ENCODE results near the gene TMEM184A.

TMEM184A gene

DNA sequence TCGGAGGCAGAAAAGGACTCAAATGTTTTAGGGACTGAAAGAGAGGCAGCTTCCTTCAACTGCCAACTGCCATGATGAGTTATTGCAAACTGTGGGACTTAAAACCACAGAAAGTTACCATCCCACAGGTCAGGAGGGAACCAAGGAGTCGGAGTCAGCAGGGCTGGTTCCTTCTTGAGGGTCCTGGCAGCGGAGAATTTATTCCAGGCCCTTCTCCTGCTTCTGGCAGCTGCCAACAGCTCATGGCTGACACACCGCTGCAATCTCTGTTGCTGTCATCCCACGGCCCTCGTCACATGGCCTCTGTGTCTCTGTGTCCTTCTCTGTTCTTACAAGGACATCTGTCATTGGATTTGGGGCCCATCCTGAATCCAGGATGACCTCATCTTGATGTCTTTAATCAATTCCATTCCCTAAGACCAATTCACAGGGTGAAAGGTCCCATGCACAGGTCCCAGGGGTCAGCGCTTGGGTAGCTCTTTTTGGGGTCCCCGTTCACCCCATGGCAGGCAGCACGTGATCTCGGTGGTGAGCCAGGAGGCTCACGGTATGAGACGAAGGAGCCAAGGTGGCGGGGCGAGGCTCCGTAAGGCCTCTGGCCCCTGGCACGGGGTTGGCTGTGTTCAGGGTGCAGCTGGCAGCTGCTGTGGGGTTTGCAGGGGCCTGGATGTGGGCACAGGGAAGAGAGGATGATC lies 41.2 kb upstream of the TMEM184A start:
- Histone ChIP-seq H3K36me3 (ENCODE audit: control insufficient read depth in 5 of 5, insufficient read depth in 5 of 5, low read length in 5 of 5) (no peaks in the 10 kb centered on the region), H3K4me3 (ENCODE audit: low read depth in 1 of 5, low read length in 5 of 5) (no peak overlapping the region), H3K27me3 (ENCODE audit: control insufficient read depth in 5 of 5, insufficient read depth in 4 of 5, low read length in 5 of 5) (peaks cover 33 to 57% (median 47%) of the 10 kb centered on the region in 5 donors), H3K27ac (ENCODE audit: low read depth, low read length) (no peak overlapping the region), H3K9ac (ENCODE audit: low read length in 5 of 5) (no peak overlapping the region), H3K9me3 (ENCODE audit: control insufficient read depth in 5 of 5, low read length in 5 of 5) (no peaks in the 10 kb centered on the region), H3K4me1 (ENCODE audit: control insufficient read depth in 5 of 5, insufficient read depth in 5 of 5, low read length in 5 of 5) (peaks cover 0 to 3% (median 0%) of the 10 kb centered on the region in 5 donors)

DNA sequence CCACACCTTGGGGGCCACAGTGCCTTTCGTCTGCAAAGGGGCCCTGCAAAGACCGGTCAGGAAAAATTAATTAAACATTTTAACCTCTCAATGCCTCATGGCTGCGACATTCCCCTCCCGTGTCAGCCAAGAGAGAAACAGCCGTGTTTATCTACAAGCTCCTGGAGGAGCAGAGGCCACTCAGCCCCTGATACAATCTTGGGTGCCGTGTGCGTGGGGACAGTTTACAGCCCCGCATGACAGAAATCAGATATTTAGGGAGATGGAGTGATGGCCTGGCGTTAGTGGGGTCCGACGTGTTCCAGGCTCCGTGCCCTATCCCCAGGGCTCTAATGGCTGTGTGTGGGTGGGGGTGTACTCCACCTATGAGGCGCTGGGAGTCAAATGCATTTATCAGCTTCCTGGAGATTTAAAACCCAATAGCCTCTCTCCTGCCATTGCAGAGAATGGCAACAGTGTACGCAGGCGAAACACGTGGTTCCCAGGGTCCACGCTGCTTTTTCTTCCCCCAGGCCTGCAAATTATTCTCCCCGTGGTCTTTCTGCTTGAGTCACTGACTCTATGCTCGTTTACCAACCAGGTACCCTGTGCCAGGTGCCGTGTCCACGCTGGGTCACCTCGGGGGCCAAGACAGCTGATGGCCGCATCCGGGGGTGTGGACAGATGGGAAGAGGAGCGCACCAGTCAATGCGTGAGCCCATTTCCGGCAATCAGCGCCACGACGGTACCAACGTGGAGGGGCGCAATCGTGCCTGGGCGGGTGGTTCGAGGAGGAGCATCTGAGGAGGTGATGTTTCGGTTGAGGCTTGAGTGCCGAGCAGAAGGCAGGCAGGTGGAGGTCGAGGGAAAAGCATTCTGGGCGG lies 40.4 kb upstream of the TMEM184A start:
- Histone ChIP-seq H3K9me3 (ENCODE audit: control insufficient read depth in 5 of 5, low read length in 5 of 5) (no peaks in the 10 kb centered on the region), H3K4me3 (ENCODE audit: low read depth in 1 of 5, low read length in 5 of 5) (no peak overlapping the region), H3K36me3 (ENCODE audit: control insufficient read depth in 5 of 5, insufficient read depth in 5 of 5, low read length in 5 of 5) (no peaks in the 10 kb centered on the region), H3K4me1 (ENCODE audit: control insufficient read depth in 5 of 5, insufficient read depth in 5 of 5, low read length in 5 of 5) (peaks cover 0 to 9% (median 0%) of the 10 kb centered on the region in 5 donors), H3K27ac (ENCODE audit: low read depth, low read length) (no peak overlapping the region), H3K9ac (ENCODE audit: low read length in 5 of 5) (no peak overlapping the region), H3K27me3 (ENCODE audit: control insufficient read depth in 5 of 5, insufficient read depth in 4 of 5, low read length in 5 of 5) (peaks cover 40 to 65% (median 53%) of the 10 kb centered on the region in 5 donors)

DNA sequence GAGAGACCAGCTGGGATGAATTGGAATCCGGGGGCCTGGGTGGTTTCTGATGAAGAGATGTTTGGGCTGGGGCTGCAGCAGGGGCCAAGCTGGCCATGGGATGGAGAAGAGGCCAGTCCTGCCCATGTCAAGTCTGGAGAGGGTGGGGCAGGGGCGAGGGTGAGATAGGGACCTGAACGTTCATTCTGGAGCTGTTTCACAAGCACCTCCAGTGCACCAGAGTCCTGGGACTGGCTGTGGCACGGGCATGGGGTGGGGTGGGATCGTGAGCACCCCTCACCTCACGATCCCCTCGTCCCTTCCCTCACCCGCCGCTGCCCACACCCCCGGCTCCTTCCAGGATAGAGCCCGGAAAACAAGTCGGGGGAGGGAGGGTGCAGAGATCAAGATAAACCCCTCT lies 39.6 kb upstream of the TMEM184A start:
- Histone ChIP-seq H3K4me3 (ENCODE audit: low read depth in 1 of 5, low read length in 5 of 5) (no peak overlapping the region), H3K27me3 (ENCODE audit: control insufficient read depth in 5 of 5, insufficient read depth in 4 of 5, low read length in 5 of 5) (peaks cover 47 to 73% (median 57%) of the 10 kb centered on the region in 5 donors), H3K36me3 (ENCODE audit: control insufficient read depth in 5 of 5, insufficient read depth in 5 of 5, low read length in 5 of 5) (no peaks in the 10 kb centered on the region), H3K9me3 (ENCODE audit: control insufficient read depth in 5 of 5, low read length in 5 of 5) (no peaks in the 10 kb centered on the region), H3K4me1 (ENCODE audit: control insufficient read depth in 5 of 5, insufficient read depth in 5 of 5, low read length in 5 of 5) (peaks cover 0 to 9% (median 0%) of the 10 kb centered on the region in 5 donors), H3K27ac (ENCODE audit: low read depth, low read length) (no peak overlapping the region), H3K9ac (ENCODE audit: low read length in 5 of 5) (no peak overlapping the region)

DNA sequence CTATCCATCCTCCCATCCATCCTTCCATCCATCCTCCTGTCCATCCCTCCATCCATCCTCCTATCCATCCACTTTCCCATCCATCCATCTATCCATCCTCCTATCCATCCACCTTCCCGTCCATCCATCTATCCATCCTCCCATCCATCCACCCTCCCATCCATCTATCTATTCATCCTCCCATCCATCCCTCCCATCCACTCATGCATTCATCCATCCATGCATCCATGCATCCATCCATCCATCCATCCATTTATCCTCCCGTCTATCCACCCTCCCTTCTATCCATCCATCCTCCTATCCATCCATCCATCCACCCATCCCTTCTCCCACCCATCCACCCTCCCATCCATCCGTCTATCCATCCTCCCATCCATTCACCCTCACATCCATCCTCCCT lies 39.0 kb upstream of the TMEM184A start:
- H3K27me3 ChIP-seq (ENCODE audit: control insufficient read depth in 5 of 5, insufficient read depth in 4 of 5, low read length in 5 of 5) = peaks cover 45 to 79% (median 62%) of the 10 kb centered on the region in 5 donors
- H3K4me1 ChIP-seq (ENCODE audit: control insufficient read depth in 5 of 5, insufficient read depth in 5 of 5, low read length in 5 of 5) = peaks cover 0 to 9% (median 0%) of the 10 kb centered on the region in 5 donors
- H3K27ac ChIP-seq (ENCODE audit: low read depth, low read length) = no peak overlapping the region

DNA sequence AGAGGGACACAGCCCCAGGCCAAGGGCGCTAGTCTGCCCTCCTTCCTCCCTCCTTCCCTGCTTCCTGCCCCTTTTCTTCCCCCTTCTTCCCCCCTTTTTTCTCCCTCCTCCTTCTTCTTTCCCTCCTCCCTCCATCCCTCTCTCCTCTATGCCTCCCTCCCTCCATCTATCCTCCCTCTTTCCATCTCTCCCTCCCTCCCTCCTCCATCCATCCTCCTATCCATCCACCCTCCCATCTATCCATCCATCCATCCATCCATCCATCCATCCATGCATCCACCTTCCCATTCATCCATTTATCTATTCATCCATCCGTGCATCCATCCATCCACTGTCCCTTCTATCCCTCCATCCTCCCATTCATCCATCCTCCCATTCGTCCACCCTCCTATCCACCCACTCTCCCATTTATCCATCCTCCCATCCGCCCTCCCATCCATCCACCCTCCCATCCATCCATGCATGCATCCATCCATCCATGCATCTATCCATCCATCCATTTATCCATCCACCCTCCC lies 38.0 kb upstream of the TMEM184A start:
- no peaks in the 10 kb centered on the region for H3K36me3 ChIP-seq (ENCODE audit: control insufficient read depth in 5 of 5, insufficient read depth in 5 of 5, low read length in 5 of 5)
- H3K4me1 ChIP-seq (ENCODE audit: control insufficient read depth in 5 of 5, insufficient read depth in 5 of 5, low read length in 5 of 5) = peaks cover 0 to 9% (median 0%) of the 10 kb centered on the region in 5 donors
- no peak overlapping the region for H3K27ac ChIP-seq (ENCODE audit: low read depth, low read length)
- peaks cover 2 to 7% (median 4%) of the 10 kb centered on the region in 5 donors for H3K9me3 ChIP-seq (ENCODE audit: control insufficient read depth in 5 of 5, low read length in 5 of 5)
- peaks cover 38 to 80% (median 63%) of the 10 kb centered on the region in 5 donors for H3K27me3 ChIP-seq (ENCODE audit: control insufficient read depth in 5 of 5, insufficient read depth in 4 of 5, low read length in 5 of 5)
- H3K9ac ChIP-seq (ENCODE audit: low read length in 5 of 5) = no peak overlapping the region
- no peak overlapping the region for H3K4me3 ChIP-seq (ENCODE audit: low read depth in 1 of 5, low read length in 5 of 5)

More for the DNA sequence above, 39.0 kb upstream of the TMEM184A start:
- Histone ChIP-seq H3K36me3 (ENCODE audit: control insufficient read depth in 5 of 5, insufficient read depth in 5 of 5, low read length in 5 of 5) (no peaks in the 10 kb centered on the region), H3K9me3 (ENCODE audit: control insufficient read depth in 5 of 5, low read length in 5 of 5) (no peaks in the 10 kb centered on the region), H3K9ac (ENCODE audit: low read length in 5 of 5) (no peak overlapping the region), H3K4me3 (ENCODE audit: low read depth in 1 of 5, low read length in 5 of 5) (no peak overlapping the region)

DNA sequence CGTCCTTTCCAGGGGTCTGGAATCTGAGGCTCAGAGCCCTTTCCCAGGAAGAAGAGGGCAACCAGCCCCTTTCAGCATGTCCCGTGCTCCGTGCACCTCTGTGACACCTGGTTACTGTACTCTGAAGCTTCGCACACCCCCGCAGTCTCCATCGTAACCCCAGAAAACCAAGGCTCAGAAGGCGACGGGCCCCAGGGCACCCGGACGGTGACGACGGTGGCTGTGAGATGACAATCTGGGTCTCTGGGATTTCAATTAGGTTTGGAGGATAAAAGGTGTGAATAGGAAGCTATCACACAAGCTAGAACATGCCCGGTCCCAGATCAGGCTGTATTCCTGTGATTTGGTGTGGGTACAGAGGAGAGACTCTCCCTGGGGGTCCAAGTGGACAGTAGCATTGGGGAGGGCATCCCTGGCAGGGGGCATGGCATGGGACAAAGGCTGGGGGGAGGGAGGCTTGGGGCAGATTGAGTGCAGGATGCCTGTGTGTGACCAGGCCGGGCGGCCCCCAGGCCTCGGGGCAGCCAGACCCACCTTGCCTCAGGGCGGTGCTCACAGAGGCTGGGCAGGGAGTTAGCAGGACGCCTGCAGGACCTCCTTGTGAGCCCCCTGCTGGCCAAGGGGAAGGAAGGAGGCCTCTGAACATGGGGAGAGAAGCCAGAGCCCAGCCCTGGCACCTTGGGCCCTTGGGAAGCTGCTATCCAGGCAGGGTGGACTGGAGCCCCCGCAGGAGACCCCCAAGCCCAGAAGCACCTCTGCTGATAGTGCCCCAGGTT lies 37.3 kb upstream of the TMEM184A start:
- H3K9ac ChIP-seq (ENCODE audit: low read length in 5 of 5) = no peak overlapping the region
- H3K9me3 ChIP-seq (ENCODE audit: control insufficient read depth in 5 of 5, low read length in 5 of 5) = peaks cover 5 to 12% (median 8%) of the 10 kb centered on the region in 5 donors
- peaks cover 0 to 9% (median 0%) of the 10 kb centered on the region in 5 donors for H3K4me1 ChIP-seq (ENCODE audit: control insufficient read depth in 5 of 5, insufficient read depth in 5 of 5, low read length in 5 of 5)
- no peak overlapping the region for H3K4me3 ChIP-seq (ENCODE audit: low read depth in 1 of 5, low read length in 5 of 5)
- no peaks in the 10 kb centered on the region for H3K36me3 ChIP-seq (ENCODE audit: control insufficient read depth in 5 of 5, insufficient read depth in 5 of 5, low read length in 5 of 5)
- peaks cover 37 to 86% (median 70%) of the 10 kb centered on the region in 5 donors for H3K27me3 ChIP-seq (ENCODE audit: control insufficient read depth in 5 of 5, insufficient read depth in 4 of 5, low read length in 5 of 5)
- no peak overlapping the region for H3K27ac ChIP-seq (ENCODE audit: low read depth, low read length)

DNA sequence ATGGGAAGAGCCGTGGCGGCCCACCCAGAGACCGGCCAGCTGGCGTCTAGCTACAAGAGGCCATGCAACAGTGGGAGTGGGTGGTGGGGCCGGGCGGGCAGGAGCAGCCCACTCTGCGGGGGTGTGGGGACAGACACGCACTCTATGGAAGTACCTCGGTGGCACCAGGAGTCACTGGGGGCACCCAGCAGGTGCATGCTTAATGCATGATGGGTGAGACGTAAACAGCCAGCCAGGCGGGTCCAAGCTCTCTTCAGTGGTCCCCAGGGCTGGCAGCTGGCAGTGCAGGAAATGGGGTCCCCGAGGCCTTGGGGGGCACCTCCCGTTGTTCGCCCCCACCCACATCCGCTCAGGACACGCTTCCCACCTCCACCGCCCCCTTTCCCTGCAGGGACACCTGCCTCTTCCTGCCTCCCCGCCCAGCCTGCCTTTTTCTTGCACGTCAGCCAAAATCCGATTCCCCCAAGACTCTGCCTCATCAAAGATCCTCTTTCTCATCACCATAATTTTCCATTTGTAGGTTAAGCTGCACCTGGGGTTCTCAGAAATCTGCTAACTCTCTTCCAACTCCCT lies 36.4 kb upstream of the TMEM184A start:
- peaks cover 31 to 93% (median 76%) of the 10 kb centered on the region in 5 donors for H3K27me3 ChIP-seq (ENCODE audit: control insufficient read depth in 5 of 5, insufficient read depth in 4 of 5, low read length in 5 of 5)
- no peaks in the 10 kb centered on the region for H3K36me3 ChIP-seq (ENCODE audit: control insufficient read depth in 5 of 5, insufficient read depth in 5 of 5, low read length in 5 of 5)

DNA sequence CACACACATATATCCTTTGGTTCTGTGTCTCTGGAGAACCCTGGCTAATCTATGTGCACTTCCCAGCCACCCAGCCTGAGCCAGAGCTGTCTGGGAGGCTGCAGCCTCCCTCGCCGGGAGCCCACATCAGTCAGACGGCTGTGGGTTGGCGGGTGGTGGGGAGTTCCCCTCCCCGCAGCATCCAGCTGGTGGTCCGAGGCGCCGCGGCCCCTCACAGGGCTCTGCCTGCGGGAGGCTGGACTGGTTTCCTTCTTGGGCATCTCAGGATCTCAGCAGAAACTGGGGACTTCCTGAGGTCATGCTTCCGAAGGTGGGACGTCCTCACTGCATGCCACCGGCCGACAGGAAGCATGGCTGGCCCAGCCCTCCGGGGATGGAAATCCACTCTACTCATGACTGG lies 35.9 kb upstream of the TMEM184A start:
- H3K4me1 ChIP-seq (ENCODE audit: control insufficient read depth in 5 of 5, insufficient read depth in 5 of 5, low read length in 5 of 5) = peaks cover 0 to 9% (median 4%) of the 10 kb centered on the region in 5 donors
- peaks cover 5 to 12% (median 8%) of the 10 kb centered on the region in 5 donors for H3K9me3 ChIP-seq (ENCODE audit: control insufficient read depth in 5 of 5, low read length in 5 of 5)
- no peaks in the 10 kb centered on the region for H3K36me3 ChIP-seq (ENCODE audit: control insufficient read depth in 5 of 5, insufficient read depth in 5 of 5, low read length in 5 of 5)
- peaks cover 31 to 93% (median 75%) of the 10 kb centered on the region in 5 donors for H3K27me3 ChIP-seq (ENCODE audit: control insufficient read depth in 5 of 5, insufficient read depth in 4 of 5, low read length in 5 of 5)
- no peak overlapping the region for H3K9ac ChIP-seq (ENCODE audit: low read length in 5 of 5)
- no peak overlapping the region for H3K27ac ChIP-seq (ENCODE audit: low read depth, low read length)
- H3K4me3 ChIP-seq (ENCODE audit: low read depth in 1 of 5, low read length in 5 of 5) = no peak overlapping the region

More for the DNA sequence above, 36.4 kb upstream of the TMEM184A start:
- no peak overlapping the region for H3K4me3 ChIP-seq (ENCODE audit: low read depth in 1 of 5, low read length in 5 of 5)
- H3K27ac ChIP-seq (ENCODE audit: low read depth, low read length) = no peak overlapping the region
- H3K9me3 ChIP-seq (ENCODE audit: control insufficient read depth in 5 of 5, low read length in 5 of 5) = peaks cover 5 to 12% (median 8%) of the 10 kb centered on the region in 5 donors
- H3K4me1 ChIP-seq (ENCODE audit: control insufficient read depth in 5 of 5, insufficient read depth in 5 of 5, low read length in 5 of 5) = peaks cover 0 to 9% (median under 1%) of the 10 kb centered on the region in 5 donors
- no peak overlapping the region for H3K9ac ChIP-seq (ENCODE audit: low read length in 5 of 5)

DNA sequence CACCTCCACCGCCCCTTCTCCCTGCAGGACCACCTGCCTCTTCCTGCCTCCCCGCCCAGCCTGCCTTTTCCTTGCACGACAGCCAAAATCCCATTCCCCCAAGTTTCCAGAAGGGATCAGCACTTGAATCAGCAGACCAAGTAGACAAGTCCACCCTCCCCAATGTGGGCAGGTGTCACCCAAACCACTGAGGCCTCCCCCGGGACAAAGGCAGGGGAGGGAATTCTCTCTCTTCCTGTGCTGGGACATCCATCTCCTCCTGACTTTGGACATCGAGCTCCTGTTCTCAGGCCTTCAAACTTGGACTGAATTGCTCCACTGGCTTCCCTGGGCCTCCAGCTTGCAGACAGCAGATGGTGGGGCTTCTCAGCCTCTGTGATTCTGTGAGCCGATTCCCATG lies 35.4 kb upstream of the TMEM184A start:
- Histone ChIP-seq H3K9me3 (ENCODE audit: control insufficient read depth in 5 of 5, low read length in 5 of 5) (peaks cover 5 to 12% (median 8%) of the 10 kb centered on the region in 5 donors), H3K9ac (ENCODE audit: low read length in 5 of 5) (no peak overlapping the region), H3K4me1 (ENCODE audit: control insufficient read depth in 5 of 5, insufficient read depth in 5 of 5, low read length in 5 of 5) (peaks cover 0 to 9% (median 4%) of the 10 kb centered on the region in 5 donors), H3K36me3 (ENCODE audit: control insufficient read depth in 5 of 5, insufficient read depth in 5 of 5, low read length in 5 of 5) (no peaks in the 10 kb centered on the region), H3K4me3 (ENCODE audit: low read depth in 1 of 5, low read length in 5 of 5) (no peak overlapping the region), H3K27ac (ENCODE audit: low read depth, low read length) (no peak overlapping the region), H3K27me3 (ENCODE audit: control insufficient read depth in 5 of 5, insufficient read depth in 4 of 5, low read length in 5 of 5) (peaks cover 31 to 91% (median 70%) of the 10 kb centered on the region in 5 donors)

Data from subcutaneous abdominal adipose tissue (tissue), 5 donors.